ENCODE results near the gene MST1.

DNA sequence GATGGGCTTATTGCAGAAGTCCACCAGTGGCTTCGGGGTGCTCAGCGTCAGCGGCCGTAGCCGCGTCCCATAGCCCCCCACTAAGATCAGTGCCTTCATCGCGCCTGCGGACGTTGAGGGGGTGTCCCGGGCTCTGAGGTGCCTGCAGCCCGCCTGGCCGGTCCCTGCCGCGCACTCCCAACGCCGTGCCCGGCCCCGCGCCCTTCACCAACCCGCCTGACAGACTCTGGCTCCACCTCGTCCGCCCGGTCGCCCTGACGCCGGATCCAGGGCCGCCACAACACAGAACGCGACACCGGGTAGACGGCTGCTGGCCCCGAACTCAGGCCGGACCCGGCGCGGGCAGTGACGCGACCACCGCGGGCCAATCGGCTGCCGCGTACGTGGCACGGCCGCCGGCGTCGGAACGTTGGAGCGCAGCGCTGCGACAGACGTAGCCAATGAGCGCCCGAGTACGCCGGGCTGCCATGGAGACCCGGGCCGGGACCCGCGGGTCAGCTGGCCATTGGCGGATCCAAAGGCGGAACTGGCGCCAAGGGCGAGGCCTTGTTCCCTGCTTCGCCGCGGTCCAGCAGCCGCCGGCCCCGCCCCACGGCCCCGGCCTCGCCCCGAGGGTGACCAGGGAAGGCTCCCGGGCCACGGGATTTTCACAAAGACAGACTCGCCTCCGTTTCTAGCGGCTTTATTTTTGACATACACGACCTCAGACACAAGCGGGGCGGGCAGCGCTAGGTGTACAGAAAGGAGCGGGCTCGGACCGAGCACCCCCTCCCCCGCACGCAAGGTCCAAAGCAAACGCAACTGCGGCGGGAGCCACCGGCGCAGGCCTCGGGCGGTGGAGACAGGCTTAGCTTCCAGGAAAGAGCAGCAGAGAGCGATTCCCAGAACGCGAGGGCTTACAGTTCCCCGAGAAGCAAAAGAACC, 34.6 kb upstream of the MST1 start, which contains the start of gene GMPPB:
- TF ChIP-seq, protein P1, sequence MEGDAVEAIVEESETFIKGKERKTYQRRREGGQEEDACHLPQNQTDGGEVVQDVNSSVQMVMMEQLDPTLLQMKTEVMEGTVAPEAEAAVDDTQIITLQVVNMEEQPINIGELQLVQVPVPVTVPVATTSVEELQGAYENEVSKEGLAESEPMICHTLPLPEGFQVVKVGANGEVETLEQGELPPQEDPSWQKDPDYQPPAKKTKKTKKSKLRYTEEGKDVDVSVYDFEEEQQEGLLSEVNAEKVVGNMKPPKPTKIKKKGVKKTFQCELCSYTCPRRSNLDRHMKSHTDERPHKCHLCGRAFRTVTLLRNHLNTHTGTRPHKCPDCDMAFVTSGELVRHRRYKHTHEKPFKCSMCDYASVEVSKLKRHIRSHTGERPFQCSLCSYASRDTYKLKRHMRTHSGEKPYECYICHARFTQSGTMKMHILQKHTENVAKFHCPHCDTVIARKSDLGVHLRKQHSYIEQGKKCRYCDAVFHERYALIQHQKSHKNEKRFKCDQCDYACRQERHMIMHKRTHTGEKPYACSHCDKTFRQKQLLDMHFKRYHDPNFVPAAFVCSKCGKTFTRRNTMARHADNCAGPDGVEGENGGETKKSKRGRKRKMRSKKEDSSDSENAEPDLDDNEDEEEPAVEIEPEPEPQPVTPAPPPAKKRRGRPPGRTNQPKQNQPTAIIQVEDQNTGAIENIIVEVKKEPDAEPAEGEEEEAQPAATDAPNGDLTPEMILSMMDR (IDR thresholded peaks at IDR 0.05; ENCODE audit: borderline replicate concordance, extremely low read depth, low read length, poor library complexity, severe bottlenecking) = no peak
- no peak for TF ChIP-seq EZH2 (IDR thresholded peaks at IDR 0.05; ENCODE audit: borderline replicate concordance, low read depth, low read length, severe bottlenecking)

Data from DND-41 (cell line).